Liver (tissue), 3 donors: ENCODE data around the gene STK4.

Source experiments
- CTCF ChIP-seq: fragments of 150-350 bp; IDR thresholded peaks from 2 replicates; pipeline ENCODE4 v1.5.1; 2017; ENCODE audit warnings: improper control_type of control experiment, low read depth, low read length; ENCODE audit not compliant: missing input control
- EGR1 ChIP-seq, 2 donors: IDR thresholded peaks; 2 replicates each; pipeline ENCODE4 v1.6.1; 2016 to 2018; ENCODE audit warnings: antibody characterized with exemption in 2 of 2, low read depth in 2 of 2
- FOXA1 ChIP-seq: IDR thresholded peaks from 2 replicates; pipeline ENCODE4 v1.6.1; 2016; ENCODE audit warnings: antibody characterized with exemption
- GABPA ChIP-seq, 2 donors: IDR thresholded peaks in 1 of 2; conservative IDR thresholded peaks in 1 of 2; 2 replicates each; pipeline ENCODE4 v1.6.1; 2016; ENCODE audit warnings: antibody characterized with exemption in 2 of 2, mild to moderate bottlenecking in 1 of 2, moderate library complexity in 1 of 2
- JUND ChIP-seq, 2 donors: IDR thresholded peaks; 2 replicates each; pipeline ENCODE4 v1.6.1; 2016; ENCODE audit warnings: antibody characterized with exemption in 2 of 2
- MAX ChIP-seq: IDR thresholded peaks from 2 replicates; pipeline ENCODE4 v1.6.1; 2016; ENCODE audit warnings: antibody characterized with exemption
- RAD21 ChIP-seq, 2 donors: IDR thresholded peaks; 2 replicates each; pipeline ENCODE4 v1.6.1; 2016; ENCODE audit warnings: antibody characterized with exemption in 2 of 2, mild to moderate bottlenecking in 2 of 2
- REST ChIP-seq: IDR thresholded peaks from 2 replicates; pipeline ENCODE4 v1.6.1; 2016; ENCODE audit warnings: antibody characterized with exemption, mild to moderate bottlenecking
- SP1 ChIP-seq: IDR thresholded peaks from 2 replicates; pipeline ENCODE4 v1.6.1; 2018; ENCODE audit warnings: antibody characterized with exemption, mild to moderate bottlenecking
- TAF1 ChIP-seq: conservative IDR thresholded peaks from 2 replicates; pipeline ENCODE4 v1.6.1; 2016; ENCODE audit warnings: antibody characterized with exemption, mild to moderate bottlenecking
- YY1 ChIP-seq: IDR thresholded peaks from 2 replicates; pipeline ENCODE4 v1.6.1; 2016; ENCODE audit warnings: antibody characterized with exemption, mild to moderate bottlenecking
- donor health status: healthy.
- donor health status: healthy.

- TF ChIP-seq CTCF (no peak), RAD21 (IDR thresholded peaks at IDR 0.05) (no peak), SP1 (no peak), MAX (no peak), EGR1 (IDR thresholded peaks at IDR 0.05; ENCODE audit: low read depth in 2 of 2) (no peak), REST (no peak), FOXA1 (no peak), YY1 (no peak), TAF1 (no peak), JUND (IDR thresholded peaks at IDR 0.05) (no peak), GABPA (IDR thresholded peaks at IDR 0.05 in 1 of 2, conservative IDR thresholded peaks at IDR 0.05 in 1 of 2) (no peak)
These were observed 22.4 kb downstream of the STK4 start for GRCh38 chr20:44988631-44989171.
